HG02763 (cell line): ENCODE measurements around the gene DCDC2.
A peak's percentile ranks its signal among the peaks of the same experiment; 100 is the strongest.
"Not testable (repeated sequence)": the region's sequence is repeated elsewhere in the genome, so short reads cannot be mapped to it uniquely, and the experiment has no call there.

Source experiments
- ATAC-seq: cut with Tn5 transposase; IDR thresholded peaks from one replicate; pipeline ENCODE4 v1.9.1; 2021; ENCODE audit warnings: mild to moderate bottlenecking, moderate library complexity; ENCODE audit not compliant: unreplicated experiment

The DCDC2 gene

DNA sequence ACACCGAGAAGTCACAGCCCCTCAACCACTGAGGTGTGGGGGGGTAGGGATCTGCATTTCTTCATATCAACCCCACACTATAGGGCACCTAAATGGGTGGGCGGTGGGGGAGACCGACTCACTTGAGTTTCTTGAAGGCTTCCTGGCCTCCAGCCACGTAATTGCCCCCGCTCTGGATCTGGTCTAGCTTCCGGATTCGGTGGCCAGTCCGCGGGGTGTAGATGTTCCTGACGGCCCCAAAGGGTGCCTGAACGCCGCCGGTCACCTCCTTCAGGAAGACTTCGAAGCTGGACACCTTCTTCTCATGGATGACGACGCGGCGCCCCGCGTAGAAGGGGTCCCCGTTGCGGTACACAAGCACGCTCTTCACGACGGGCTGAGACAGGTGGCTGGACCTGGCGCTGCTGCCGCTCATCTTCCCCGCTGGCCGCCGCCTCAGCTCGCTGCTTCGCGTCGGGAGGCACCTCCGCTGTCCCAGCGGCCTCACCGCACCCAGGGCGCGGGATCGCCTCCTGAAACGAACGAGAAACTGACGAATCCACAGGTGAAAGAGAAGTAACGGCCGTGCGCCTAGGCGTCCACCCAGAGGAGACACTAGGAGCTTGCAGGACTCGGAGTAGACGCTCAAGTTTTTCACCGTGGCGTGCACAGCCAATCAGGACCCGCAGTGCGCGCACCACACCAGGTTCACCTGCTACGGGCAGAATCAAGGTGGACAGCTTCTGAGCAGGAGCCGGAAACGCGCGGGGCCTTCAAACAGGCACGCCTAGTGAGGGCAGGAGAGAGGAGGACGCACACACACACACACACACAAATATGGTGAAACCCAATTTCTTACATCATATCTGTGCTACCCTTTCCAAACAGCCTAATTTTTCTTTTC is at the start of gene DCDC2:
Gene DCDC2, minus strand, starts transcription at position 724 of the 883 bp plus-strand sequence. Its CDS starts 309 bp downstream, at position 415.
- ATAC-seq, result no peak

DNA sequence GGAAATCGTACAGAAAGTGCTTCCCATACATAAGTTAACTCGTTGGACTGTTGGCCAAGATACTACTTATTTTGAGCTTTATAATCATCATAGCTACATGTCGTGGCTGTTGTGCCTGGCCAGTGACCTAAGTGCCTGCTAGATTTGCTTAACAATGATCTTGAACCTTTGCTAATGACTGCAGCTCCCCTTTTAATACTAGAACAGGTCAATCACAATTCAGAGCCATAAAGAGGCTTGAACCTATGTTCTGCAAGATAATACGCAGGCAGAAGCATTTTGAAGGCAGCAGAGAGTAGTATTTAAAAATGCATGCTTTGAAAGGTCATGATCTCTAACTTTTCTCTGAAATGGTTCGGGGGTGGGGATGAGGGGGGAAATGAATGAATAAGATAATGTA is 47.4 kb upstream of the DCDC2 start:
- no peak for ATAC-seq

DNA sequence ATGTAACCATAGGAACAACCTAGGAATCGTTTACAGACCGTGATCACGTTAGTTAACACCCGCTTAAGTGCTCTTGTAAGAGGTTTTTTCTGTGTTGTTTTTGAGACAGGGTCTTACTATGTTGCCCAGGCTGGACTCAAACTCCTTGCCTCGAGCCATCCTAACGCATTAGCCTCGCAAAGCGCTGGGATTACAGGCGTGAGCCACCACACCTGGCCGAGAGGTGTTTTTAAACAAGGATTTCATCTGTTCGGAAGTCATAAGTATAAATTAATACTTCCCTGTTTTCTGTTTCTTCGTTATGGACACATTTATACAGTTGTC is 45.6 kb upstream of the DCDC2 start:
- ATAC-seq, result no peak

DNA sequence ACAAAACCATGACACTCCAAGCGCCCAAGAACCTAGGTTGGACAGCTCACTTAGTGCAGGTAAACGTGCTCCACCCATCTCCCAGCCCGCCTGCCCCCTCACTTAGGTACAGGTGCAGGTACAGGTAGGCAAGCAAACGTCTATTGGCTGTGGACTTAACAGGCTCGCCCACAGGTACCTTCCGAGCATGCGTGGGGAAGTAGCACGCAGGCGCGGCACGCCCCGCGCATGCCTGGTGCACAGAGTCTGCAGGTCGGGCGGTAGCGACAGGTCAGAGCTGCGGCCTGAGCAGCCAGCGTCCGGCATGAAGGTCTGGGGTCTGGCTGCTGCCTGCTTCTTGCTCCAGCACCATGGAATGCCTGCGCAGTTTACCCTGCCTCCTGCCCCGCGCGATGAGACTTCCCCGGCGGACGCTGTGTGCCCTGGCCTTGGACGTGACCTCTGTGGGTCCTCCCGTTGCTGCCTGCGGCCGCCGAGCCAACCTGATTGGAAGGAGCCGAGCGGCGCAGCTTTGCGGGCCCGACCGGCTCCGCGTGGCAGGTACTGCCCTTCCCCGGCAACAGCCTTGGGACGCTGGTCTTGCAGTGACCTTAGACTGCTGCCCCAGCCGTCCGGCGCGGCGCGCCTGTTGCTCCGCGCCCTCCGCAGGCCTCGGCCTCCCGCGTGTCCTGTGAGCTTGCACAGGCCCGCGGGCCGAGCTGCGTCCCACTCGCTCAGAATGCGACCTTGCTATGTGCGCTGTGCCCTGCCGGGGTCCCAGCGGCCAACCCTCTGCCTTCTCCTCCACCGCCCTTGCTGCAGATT is 45.0 kb upstream of the DCDC2 start, which contains the start of gene MRS2:
Gene MRS2, plus strand, starts transcription at position 240 of the 804 bp plus-strand sequence. Its CDS starts 111 bp downstream, at position 351.
- peak; percentile 97 for ATAC-seq

DNA sequence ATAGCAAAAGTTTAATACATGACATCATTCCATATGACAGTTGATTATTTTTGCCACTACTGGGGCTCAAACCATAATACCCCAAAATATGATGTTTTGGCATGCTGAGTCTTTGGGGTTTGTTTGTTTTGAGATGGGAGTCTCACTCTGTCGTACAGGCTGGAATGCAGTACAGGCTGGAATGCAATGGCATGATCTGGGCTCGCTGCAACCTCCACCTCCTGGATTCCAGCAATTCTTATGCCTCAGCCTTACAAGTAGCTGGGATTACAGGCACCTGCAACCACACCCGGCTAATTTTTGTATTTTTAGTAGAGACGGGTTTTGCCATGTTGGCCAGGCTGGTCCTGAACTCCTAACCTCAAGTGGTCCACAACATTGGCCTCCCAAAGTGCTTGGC is 43.6 kb upstream of the DCDC2 start:
- no peak for ATAC-seq

DNA sequence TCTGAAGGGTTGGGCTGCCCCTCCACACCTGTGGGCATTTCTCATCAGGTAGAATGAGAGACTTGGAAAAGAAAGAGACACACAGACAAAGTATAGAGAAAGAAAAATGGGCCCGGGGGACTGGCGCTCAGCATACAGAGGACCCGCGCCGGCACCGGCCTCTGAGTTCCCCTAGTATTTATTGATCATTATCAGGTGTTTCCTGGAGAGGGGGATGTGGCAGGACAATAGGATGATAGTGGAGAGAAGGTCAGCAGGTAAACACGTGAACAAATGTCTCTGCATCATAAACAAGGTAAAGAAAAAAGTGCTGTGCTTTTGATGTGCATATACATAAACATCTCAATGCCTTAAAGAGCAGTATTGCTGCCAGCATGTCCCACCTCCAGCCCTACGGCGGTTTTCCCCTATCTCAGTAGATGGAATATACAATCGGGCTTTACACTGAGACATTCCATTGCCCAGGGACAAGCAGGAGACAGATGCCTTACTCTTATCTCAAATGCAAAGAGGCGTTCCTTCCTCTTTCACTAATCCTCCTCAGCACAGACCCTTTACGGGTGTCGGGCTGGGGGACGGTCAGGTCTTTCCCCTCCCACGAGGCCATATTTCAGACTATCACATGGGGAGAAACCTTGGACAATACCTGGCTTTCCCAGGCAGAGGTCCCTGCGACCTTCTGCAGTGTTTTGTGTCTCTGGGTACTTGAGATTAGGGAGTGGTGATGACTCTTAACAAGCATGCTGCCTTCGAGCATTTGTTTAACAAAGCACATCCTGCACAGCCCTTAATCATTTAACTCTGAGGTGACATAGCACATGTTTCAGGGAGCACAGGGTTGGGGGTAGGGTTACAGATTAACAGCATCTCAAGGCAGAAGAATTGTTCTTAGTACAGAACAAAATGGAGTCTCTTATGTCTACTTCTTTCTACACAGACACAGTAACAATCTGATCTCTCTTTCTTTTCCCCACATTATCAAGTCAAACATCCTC is 42.5 kb upstream of the DCDC2 start:
- ATAC-seq, result not testable (repeated sequence)

DNA sequence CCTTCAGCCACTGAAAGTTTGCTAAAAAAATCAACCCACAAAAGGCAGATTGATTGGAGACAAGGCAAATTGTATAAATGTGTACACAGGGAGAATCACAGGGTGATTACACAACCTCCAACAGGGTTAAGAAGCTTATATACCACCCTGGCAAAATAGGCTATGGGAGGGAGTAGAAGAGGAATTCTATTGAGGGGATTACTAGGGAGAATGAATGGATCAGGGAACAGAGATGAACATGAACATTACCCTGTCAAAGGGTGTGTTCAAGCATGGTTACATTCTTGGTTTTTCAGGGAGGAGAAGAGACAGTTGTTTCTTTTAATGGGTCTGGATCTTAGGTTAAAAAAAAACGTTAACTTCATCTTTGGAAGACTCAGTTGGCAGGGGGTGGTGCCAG is 39.8 kb upstream of the DCDC2 start:
- ATAC-seq, result no peak

DNA sequence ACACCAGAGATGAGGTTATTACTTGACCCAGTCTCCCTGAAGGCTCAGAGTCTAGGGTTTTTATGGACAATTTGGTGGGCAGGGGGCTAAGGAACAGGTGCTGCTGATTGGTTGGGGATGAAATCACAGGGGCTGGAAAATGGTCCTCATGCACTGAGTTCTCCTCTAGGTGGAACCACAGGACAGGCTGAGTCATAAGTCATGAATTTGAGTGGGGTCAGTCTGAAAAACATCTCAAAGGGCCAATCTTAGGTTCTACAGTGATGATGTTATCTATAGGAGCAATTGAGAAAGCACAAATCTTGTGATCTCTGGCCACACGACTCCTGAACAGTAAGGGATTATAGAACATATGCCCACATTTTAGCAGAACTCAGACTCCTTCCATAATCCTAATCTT is 39.0 kb upstream of the DCDC2 start:
- no peak for ATAC-seq

DNA sequence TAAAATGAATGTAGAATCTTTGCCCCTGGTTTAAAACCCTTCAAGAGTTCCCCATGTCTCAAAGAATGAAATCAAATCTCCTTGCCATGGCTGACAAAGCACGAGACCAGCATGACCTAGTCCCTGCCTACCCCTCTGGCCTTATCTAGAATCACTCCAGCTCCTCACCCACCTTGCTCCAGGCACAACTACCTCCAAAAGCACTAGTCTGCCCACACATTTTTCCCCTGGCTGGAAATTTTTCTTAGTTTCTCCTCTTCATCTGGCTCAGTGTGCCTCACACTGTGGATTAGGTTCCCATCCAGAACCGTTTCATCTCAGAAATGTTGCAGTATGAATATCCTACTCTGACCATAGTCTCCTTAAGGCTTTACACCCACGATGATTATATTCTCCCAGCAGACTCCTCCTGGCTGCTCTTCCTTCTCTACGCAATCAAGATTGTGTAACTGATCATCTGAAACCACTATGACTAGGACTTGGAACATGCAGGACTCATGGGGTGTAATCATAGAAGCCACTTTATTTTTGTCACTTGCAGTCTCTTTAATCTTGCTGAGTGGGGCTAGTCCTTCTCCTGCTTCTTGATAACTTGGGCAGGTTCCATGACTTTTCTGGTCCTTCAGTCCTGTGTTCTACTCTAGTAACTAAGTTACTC is 37.0 kb upstream of the DCDC2 start:
- no peak for ATAC-seq

DNA sequence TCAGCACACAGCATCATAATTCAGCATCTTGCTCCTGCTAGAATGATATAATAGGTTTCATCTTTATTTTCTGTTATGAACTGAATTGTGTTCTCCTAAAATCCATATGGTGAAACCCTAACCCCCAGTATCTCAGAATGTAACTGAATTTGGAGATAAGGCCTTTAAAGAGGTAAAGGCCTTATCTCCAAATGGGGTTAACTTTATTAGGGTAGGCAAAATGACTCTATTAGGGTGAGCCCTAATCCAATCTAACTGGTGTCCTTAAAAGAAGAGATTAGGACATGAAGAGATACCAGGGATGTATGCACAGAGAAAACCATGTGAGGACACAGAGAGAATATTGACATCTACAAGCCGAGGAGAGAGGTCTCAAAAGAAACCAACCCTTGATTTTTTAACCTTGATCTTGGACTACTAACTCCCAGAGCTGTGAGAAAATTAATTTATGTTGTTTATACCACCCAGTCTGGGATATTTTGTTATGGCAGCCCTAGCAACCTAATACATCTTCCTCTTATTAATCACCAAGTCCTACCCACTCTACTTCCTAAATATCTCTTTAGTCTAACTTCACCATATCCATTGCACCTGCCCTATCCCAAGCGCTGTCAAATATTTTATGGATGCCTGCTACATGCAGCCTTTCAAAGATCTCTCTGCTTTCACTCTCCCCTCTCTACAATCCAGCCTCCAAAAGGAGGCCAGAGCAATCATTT is 36.4 kb upstream of the DCDC2 start:
- ATAC-seq, result no peak

DNA sequence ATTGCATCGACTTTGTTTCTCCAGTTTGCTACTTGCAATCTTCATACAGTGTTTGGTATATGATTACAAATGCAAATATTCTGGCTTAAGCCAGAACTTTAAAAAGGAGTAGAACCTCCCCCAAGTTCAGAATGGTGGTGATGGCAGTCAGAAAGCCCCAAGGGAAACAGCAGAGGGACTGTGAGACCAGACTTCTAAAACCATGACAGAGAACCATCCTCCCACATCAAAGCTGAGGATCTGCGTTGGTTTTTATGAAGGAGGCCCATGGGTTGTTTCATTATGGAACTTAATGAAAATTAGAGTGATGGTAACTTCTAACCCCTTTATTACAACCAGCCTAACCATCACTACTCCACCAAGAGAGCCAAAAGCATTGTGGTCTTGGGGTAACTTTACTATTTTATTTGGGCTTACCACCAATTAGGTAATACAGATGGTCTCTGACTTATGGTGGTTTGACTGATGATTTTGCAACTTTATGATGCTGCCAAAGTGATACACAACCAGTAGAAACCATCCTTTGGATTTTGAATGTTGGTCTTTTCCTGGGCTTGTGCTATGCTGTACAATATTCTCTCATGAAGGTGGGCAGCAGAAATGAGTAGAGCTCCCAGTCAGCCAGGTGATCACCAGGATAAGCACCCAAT is 34.0 kb upstream of the DCDC2 start:
- ATAC-seq, result peak; percentile 71

DNA sequence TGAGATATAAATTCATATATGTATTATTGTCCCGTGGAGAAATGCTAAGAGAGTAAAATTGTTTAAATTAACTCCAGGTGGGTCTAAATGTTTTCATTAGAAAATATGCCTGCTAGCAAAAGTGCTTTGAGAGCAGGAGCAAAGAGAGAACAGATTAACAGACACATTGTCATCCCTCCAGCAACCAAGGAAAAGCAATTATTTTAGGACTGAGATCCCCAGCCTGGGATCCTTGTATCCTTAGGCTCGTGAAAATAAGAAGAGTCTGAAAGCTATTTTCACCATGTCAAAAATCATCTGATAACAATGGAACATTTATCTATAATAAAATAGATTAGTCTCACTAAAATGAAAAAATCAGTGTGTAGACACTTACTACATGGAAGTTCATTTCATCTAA is 33.3 kb upstream of the DCDC2 start:
- no peak for ATAC-seq

DNA sequence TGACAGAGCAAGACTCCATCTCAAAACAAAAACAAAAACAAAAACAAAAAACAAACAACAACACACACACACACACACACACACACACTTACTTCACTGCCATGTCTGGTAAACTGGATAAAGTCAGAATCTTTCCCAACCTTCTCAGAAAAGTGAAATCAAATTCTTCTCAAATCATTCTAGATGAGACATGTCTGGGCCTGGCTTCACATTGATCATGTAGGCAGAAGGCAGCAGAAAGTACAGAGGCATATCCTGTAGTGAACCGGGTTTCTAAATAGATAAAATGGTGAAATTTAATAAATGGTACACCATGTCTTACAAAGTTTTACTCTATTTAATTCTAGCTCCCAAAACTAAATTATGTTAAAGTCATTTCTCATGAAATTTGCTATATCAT is 30.0 kb upstream of the DCDC2 start:
- ATAC-seq, result no peak

DNA sequence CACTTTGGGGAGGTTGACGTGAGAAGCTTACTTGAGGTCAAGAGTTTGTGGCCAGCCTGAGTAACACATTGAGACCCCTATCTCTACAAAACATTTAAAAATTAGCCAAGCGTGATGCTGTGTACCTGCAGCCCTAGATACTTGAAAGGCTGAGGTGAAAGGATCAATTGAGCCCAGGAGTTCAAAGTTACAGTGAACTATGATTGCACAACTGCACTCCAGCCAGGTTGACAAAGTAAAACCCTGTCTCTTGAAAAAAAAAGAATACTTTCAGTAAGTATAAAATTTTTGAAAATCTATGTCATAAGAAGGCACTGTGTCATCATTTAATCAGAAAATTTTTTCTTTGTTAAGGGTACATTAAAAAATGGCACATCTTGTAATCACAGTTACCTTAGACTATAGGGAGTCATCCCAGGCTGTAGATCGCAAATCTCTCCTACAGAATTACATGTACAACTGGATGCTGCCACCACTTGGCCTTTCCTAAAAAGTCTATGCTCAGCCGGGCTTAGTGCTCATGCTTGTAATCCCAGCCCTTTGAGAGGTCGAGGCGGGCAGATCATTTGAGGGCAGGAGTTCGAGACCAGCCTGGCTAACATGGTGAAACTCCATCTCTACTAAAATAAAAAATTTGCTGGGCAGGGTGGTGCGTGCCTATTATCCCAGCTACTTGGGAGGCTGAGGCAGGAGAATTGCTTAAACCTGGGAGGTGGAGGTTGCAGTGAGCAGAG is 27.8 kb upstream of the DCDC2 start:
- no peak for ATAC-seq

DNA sequence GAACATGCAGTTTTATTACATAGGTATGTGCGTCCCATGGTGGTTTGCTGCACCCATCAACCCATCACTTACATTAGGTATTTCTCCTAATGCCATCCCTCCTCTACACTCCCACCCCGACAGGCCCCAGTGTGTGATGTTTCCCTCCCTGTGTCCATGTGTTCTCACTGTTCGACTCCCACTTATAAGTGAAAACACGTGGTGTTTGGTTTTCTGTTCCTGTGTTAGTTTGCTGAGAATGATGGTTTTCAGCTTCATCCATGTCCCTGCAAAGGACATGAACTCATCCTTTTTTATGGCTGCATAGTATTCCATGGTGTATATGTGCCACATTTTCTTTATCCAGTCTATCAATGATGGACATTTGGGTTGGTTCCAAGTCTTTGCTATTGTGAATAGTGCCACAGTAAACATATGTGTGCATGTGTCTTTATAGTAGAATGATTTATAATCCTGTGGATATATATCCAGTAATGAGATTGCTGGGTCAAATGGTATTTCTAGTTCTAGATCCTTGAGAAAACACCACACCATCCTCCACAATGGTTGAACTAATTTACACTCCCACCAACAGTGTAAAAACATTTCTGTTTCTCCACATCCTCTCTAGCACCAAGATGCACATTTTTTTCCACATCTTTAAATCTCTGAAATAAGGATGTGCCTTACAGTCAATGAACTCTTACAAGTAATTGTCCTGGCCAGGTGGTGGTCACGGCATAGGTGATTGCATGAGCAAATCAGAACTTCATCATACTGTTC is 26.7 kb upstream of the DCDC2 start:
- ATAC-seq, result not testable (repeated sequence)

DNA sequence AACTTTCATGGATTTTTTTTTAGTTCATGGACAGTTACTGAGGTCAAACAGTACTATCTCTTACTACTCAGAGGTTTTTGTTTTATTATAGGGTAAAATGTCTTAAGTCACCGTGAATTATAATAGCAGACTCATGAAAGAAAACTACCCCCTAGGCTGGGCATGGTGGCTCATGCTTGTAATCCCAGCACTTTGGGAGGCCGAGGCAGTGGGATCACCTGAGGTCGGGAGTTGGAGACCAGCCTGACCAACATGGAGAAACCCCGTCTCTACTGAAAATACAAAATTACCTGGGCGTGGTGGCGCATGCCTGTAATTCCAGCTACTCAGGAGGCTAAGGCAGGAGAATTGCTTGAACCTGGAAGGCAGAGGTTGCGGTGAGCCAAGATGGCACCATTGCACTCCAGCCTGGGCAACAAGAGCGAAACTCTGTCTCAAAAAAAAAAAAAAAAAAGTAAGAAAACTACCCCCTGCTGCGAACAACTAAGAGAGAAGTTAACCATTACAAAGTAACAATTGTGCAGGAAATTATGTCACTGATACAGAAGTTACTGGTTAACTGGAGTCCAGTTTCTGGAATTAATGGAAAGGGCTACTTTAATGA is 25.1 kb upstream of the DCDC2 start:
- ATAC-seq, result not testable (repeated sequence)

DNA sequence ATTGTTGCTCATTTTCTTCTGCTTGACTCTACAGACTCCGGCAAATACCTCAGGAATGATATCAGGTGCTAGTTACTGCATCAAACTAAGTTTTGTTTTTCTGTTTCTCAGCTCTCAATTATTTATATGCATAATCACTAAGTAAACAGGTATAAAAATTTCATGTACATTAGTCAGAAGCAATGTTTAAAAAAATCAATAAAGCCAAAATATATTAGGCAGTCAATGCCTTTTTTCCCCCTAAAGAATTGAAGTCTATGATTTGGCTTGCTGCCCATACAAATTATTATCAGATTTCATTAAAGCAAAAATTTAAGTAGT is 24.3 kb upstream of the DCDC2 start:
- ATAC-seq, result no peak
